Prostate gland (tissue), 2 donors: ENCODE results near the gene NCOA7.

Experiments
- CTCF ChIP-seq, 4 experiments: fragments of 200-600 bp in 2 of 4; fragments of 450-650 bp in 2 of 4; sonication (generic) in 2 of 4; IDR thresholded peaks; 1 replicate in 3 of 4; 2 replicates in 1 of 4; pipeline ENCODE4 v1.5.1; 2016 to 2019; ENCODE audit warnings: antibody characterized with exemption in 4 of 4, mild to moderate bottlenecking in 2 of 4, moderate library complexity in 2 of 4
- POLR2AphosphoS5 ChIP-seq: sonication (generic); formaldehyde crosslinking; IDR thresholded peaks from one replicate; pipeline ENCODE4 v1.6.1; 2017; ENCODE audit warnings: antibody characterized with exemption

GRCh38 chr6:125741336-125741735 lies 49.4 kb upstream of the NCOA7 start:
- TF ChIP-seq POLR2AphosphoS5 (no peak), CTCF (IDR thresholded peaks at IDR 0.05) (no peak)
